GM19324 (cell line): Measurements from ENCODE around the gene THSD7A.

ENCODE experiments used
- ATAC-seq: cut with Tn5 transposase; IDR thresholded peaks from one replicate; pipeline ENCODE4 v1.9.1; 2021; ENCODE audit warnings: mild to moderate bottlenecking, moderate library complexity; ENCODE audit not compliant: unreplicated experiment, low FRiP score

THSD7A gene

DNA sequence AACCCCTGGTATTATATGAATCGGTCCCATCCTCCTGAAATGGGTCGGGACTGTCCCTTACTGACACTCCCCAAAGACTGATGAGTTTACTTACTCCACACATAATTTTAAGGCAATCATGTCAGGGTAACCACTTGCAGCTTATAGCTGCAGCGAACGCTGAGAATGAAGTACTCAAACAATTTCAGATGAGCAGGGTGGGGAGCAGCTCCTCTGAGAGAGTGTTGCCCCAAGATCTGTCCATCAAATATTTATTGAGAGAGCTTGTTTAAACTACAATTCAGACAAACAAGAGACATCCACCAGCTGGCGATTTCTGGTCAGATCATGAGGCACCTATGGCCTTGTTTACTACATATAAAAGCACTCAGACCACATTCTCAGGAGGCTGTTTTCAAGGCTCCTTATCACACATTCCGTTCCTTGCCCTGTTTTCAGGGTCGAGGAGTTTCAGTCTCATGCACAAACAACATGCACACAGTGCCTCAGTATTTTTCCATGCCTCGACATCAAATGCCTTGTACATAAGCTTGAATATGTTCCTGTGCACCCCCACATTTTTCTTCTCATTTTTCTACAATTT, 80.1 kb downstream of the THSD7A start:
- no peak for ATAC-seq

DNA sequence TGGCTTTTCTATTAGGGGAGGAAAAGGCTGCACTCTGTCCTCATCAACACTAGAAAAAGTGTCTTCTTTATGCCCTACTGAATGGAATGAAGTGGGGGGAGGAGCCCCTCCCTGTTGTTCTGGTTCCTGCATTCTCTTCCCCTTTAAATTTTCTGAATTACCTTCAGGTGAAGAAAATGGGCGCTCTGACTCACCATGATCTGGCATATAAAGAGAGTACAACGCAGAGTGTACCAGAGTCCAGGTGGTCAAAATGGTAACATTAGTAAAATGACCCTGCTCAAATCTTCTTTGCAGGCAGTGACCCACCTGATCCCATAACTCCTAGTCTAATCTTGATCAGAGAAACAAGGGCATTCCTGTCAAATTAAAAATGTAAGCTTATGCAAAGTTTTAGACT, 80.7 kb downstream of the THSD7A start:
- no peak for ATAC-seq

- ATAC-seq = no peak
Measured at GRCh38 chr7:11750191-11750590, 81.8 kb downstream of the THSD7A start.

DNA sequence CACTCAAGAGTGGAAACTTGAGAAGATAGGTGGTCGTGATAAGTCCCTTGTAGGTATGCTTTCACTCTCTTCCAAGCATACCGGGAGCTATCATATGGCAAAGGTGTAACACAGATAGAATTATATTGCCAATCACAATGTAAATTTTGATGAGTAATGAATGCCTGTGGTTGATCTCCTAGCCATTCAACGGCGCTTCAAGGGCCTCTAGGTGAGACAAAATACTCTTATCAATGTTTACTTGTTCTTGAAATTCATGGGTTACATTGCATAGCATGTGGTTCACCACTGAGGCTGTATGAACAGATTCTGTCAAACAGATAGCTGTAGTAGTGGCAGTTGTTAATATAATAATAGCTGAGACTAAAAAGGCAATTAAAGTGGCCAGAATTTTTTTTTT, 82.4 kb downstream of the THSD7A start:
- ATAC-seq = no peak

DNA sequence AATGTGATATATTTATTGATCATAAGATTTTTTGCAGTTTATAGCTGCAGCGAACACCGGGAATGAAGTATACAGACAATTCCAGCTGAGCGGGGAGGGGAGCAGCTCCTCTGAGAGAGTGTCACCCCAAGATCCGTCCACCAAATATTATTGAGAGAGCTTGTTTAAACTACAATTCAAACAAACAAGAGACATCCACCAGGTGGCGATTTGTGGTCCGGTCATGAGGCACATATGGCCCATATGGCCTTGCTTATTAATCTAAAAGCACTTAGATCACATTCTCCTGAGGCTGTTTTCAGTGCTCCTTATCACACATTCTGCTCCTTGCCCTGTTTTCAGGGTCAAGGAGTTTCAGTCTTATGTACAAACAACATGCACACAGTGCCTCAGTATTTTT, 83.1 kb downstream of the THSD7A start:
- ATAC-seq = no peak

- no peak for ATAC-seq
Measured at GRCh38 chr7:11747715-11748485, 84.1 kb downstream of the THSD7A start.

- ATAC-seq = no peak
Measured at GRCh38 chr7:11746591-11746990, 85.4 kb downstream of the THSD7A start.

DNA sequence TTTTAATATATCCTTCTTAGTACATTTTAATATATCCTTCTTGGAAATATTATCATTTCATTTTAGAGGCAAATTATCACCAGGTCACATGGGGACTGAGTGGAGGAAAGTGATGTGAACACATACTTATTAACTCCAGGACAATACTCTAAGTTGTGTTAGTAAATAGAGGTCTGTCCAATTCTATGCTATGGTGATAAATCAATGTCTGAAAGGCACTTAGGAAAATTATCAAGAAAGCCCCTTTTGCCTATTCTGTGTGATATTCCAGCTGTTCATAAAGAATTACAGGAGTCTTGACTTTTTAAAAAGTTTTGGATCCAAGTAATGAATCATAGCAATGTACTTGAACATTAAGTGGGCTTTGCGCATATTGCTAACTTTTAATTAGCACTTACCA, 88.5 kb downstream of the THSD7A start:
- ATAC-seq = no peak

DNA sequence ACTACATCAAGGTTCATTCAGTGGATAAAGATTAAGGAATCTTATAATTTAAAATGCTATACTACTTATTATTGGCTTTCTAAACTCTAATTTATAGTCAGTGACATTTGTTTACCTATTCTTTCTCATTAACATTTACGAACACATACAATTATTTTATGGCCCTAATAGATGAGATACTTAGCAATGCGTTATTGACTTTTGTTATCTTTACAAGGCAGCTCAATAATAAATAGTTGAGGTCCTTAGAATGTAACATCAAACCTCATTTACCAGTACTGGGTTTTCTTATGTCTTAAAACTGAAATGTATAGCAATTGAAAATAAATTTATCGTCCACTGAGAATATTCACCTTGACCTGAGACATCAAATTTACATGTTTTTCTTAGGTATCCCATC, 89.0 kb downstream of the THSD7A start:
- ATAC-seq = no peak

- no peak for ATAC-seq
Measured at GRCh38 chr7:11742496-11742895, 89.5 kb downstream of the THSD7A start.

DNA sequence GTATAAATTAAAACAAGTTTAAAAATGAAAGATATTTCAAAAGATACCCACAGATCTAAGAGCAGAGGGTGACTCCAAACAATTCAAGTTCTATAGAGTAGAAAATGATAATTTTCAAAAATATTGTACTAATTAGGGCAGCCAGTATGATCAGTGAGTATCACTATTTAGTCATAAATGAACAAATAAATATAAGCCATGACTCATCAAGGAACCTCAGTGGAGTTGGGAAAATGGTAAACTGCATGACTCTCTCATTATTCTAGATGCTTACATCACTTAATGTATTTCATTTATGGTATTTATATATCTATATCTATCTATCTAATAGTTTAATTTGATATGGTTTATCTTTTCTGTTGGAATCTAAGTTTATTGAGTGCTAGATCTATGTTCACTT, 94.3 kb downstream of the THSD7A start:
- no peak for ATAC-seq

DNA sequence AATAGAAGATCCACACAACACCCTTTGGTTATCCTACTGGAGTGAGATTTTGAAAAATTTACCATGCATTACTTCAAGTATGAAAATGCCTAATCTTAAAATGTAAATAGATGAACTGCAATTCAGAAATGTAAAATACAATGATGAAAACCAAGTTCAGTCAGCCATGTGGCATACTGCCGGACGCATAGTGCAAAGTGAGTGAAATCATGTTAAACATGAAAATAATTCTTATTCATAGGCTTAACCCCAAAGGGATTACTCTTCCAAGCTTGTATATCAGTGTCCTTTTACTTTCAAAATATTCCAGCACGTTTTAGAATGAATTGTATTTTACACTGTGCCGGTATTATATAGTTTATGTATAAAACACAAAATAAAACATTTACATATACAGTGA, 99.8 kb downstream of the THSD7A start:
- ATAC-seq = no peak

GRCh38 chr7:11730725-11731124, 101.3 kb downstream of the THSD7A start:
- no peak for ATAC-seq

DNA sequence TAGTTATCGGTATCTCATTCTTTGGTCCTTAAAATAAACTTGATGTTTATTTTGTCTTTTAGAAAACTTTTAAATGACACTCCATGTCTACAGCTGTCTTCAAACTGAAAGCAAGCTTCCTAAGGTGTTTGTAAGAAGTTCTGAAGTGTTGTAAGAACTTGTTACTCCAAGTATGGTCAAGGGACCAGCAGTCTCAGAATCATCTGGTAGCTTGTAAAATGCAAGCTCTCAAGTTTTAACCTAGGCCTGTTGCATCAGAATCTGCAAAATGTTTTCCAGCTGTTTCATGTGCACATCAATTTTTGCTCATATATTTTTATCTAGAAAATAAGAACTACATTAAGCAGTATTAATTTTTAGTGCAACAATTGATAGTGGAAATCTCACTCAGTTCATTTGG, 104.1 kb downstream of the THSD7A start:
- no peak for ATAC-seq

DNA sequence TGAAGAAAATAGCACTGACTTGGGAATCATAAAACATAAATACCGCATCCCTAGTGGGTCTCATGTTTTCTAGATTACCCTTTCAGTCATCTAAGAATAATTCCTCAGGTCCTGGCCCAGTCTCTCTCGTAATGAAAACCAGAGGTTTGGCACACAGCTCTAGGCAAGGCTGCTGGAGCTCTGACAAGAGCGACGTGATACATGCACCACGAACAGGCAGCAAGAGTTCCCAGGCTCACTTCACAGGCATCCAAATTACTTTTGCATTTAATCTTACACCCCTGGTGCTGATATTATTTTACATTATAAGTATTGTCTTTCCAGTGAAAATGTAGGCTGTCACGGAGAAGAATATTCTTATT, 105.2 kb downstream of the THSD7A start:
- no peak for ATAC-seq

- ATAC-seq = no peak
Measured at GRCh38 chr7:11726001-11726793, 105.8 kb downstream of the THSD7A start.

DNA sequence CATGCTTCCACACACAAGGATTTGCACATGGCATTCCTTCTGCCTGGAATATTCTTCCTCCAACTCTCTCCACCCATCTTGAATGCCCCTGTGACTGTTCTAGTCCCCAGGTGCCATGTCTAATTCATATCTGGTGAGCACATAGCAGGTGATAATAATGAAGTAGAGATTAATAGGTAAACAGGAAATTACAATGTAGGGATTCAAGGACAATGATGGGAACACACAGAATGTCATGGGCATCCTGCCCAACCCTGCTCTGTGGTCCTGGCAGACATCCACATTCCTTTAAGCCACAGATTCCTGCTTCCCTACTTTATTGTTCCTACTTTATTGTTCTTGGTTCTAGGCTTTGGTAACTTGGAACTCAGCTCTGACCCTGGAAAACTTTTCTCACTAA, 115.8 kb downstream of the THSD7A start:
- ATAC-seq = no peak

DNA sequence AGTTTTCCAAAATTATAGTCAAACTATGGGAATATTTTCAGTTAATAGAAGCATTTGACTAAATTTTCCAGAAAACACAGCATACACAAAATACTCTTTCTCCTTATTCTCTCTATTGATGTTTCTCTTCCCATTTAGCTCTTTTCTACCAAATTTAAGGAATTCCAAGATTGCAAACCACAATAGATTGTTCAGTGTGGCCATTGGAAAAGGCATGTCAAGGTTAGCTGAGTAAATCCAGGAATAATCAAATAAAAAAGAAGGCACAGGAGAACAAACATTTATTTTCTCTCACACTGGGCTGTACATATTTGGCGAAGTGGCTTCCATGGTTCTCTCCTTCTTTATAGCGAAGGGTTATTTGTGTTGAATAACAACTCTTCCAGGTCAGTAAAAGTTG, 117.3 kb downstream of the THSD7A start:
- ATAC-seq = no peak

GRCh38 chr7:11714205-11714604, 117.8 kb downstream of the THSD7A start:
- ATAC-seq = no peak

GRCh38 chr7:11713352-11713751, 118.6 kb downstream of the THSD7A start:
- ATAC-seq = no peak

- no peak for ATAC-seq
Measured at GRCh38 chr7:11710377-11710776, 121.6 kb downstream of the THSD7A start.

- no peak for ATAC-seq
Measured at GRCh38 chr7:11709196-11709595, 122.8 kb downstream of the THSD7A start.
